ENCODE results near the gene NR1I3.
"Not testable (repeated sequence)": the region's sequence is repeated elsewhere in the genome, so short reads cannot be mapped to it uniquely, and the experiment has no call there.

Gene NR1I3

GRCh38 chr1:161229896-161230295 lies 8.1 kb downstream of the NR1I3 start:
- DNase-seq (ENCODE audit: low read depth, low spot score) = no peak
- H3K36me3 ChIP-seq (ENCODE audit: insufficient read depth, low read length) = peaks cover 16% of the 10 kb centered on the region; the same call in 1 of the 2 replicates
- H3K4me3 ChIP-seq = no peak overlapping the region
- H3K9me3 ChIP-seq (ENCODE audit: low read depth, low read length) = no peaks in the 10 kb centered on the region
- no peak overlapping the region for H3K9ac ChIP-seq (ENCODE audit: insufficient read length)
- no peak overlapping the region for H3K27ac ChIP-seq
- TF ChIP-seq FOXP2 (optimal IDR thresholded peaks at IDR 0.05; ENCODE audit: control extremely low read depth, extremely low read length, insufficient read depth) (no peak), POLR2AphosphoS5 (IDR thresholded peaks at IDR 0.05; ENCODE audit: borderline replicate concordance, low read depth, low read length) (no peak), EZH2 (IDR thresholded peaks at IDR 0.05) (no peak)

GRCh38 chr1:161228032-161228431 lies 10.0 kb downstream of the NR1I3 start:
- Histone ChIP-seq H3K9me3 (ENCODE audit: low read depth, low read length) (no peaks in the 10 kb centered on the region), H3K27ac (peak overlapping the region; percentile 66), H3K9ac (ENCODE audit: insufficient read length) (peak overlapping the region; percentile 46), H3K36me3 (ENCODE audit: insufficient read depth, low read length) (peaks cover 16% of the 10 kb centered on the region; the same call in 1 of the 2 replicates), H3K4me3 (peak overlapping the region; percentile 83)
- no peak for TF ChIP-seq EZH2 (IDR thresholded peaks at IDR 0.05)
- TF ChIP-seq POLR2AphosphoS5 (IDR thresholded peaks at IDR 0.05; ENCODE audit: borderline replicate concordance, low read depth, low read length) = no peak
- TF ChIP-seq FOXP2 (optimal IDR thresholded peaks at IDR 0.05; ENCODE audit: control extremely low read depth, extremely low read length, insufficient read depth) = no peak
- DNase-seq (ENCODE audit: low read depth, low spot score) = no peak

- H3K4me3 ChIP-seq = peak overlapping the region; percentile 83
- H3K27ac ChIP-seq = peak overlapping the region; percentile 66
- no peaks in the 10 kb centered on the region for H3K9me3 ChIP-seq (ENCODE audit: low read depth, low read length)
- peaks cover 16% of the 10 kb centered on the region; the same call in 1 of the 2 replicates for H3K36me3 ChIP-seq (ENCODE audit: insufficient read depth, low read length)
- peak; percentile 79 for DNase-seq (ENCODE audit: low read depth, low spot score)
- peak overlapping the region; percentile 53 for H3K9ac ChIP-seq (ENCODE audit: insufficient read length)
- TF ChIP-seq EZH2 (IDR thresholded peaks at IDR 0.05) (no peak), FOXP2 (optimal IDR thresholded peaks at IDR 0.05; ENCODE audit: control extremely low read depth, extremely low read length, insufficient read depth) (no peak), POLR2AphosphoS5 (IDR thresholded peaks at IDR 0.05; ENCODE audit: borderline replicate concordance, low read depth, low read length) (no peak)
These were observed 10.7 kb downstream of the NR1I3 start for GRCh38 chr1:161227196-161227871.

GRCh38 chr1:161226759-161227158 lies 11.2 kb downstream of the NR1I3 start:
- Histone ChIP-seq H3K36me3 (ENCODE audit: insufficient read depth, low read length) (peaks cover 16% of the 10 kb centered on the region; the same call in 1 of the 2 replicates), H3K4me3 (peak overlapping the region; percentile 83), H3K9me3 (ENCODE audit: low read depth, low read length) (no peaks in the 10 kb centered on the region), H3K27ac (peak overlapping the region; percentile 34), H3K9ac (ENCODE audit: insufficient read length) (peak overlapping the region; percentile 53)
- TF ChIP-seq FOXP2 (optimal IDR thresholded peaks at IDR 0.05; ENCODE audit: control extremely low read depth, extremely low read length, insufficient read depth) = no peak
- TF ChIP-seq EZH2 (IDR thresholded peaks at IDR 0.05) = no peak
- TF ChIP-seq POLR2AphosphoS5 (IDR thresholded peaks at IDR 0.05; ENCODE audit: borderline replicate concordance, low read depth, low read length) = no peak
- DNase-seq (ENCODE audit: low read depth, low spot score) = no peak

- Histone ChIP-seq H3K27ac (no peak overlapping the region), H3K4me3 (peak overlapping the region; percentile 83), H3K9me3 (ENCODE audit: low read depth, low read length) (no peaks in the 10 kb centered on the region), H3K36me3 (ENCODE audit: insufficient read depth, low read length) (peaks cover 16% of the 10 kb centered on the region; the same call in 1 of the 2 replicates), H3K9ac (ENCODE audit: insufficient read length) (peak overlapping the region; percentile 53)
- DNase-seq (ENCODE audit: low read depth, low spot score) = no peak
- TF ChIP-seq POLR2AphosphoS5 (IDR thresholded peaks at IDR 0.05; ENCODE audit: borderline replicate concordance, low read depth, low read length) (no peak), FOXP2 (optimal IDR thresholded peaks at IDR 0.05; ENCODE audit: control extremely low read depth, extremely low read length, insufficient read depth) (no peak), EZH2 (IDR thresholded peaks at IDR 0.05) (no peak)
These were observed 11.7 kb downstream of the NR1I3 start for GRCh38 chr1:161226320-161226711.

GRCh38 chr1:161225534-161226319 lies 12.3 kb downstream of the NR1I3 start, which contains the start of gene TOMM40L:
TOMM40L (plus strand) TSS chr1:161226060; CDS start chr1:161226490, 430 bp downstream.
- H3K27ac ChIP-seq = peak within 1 kb of the TSS; percentile 75
- H3K36me3 ChIP-seq (ENCODE audit: insufficient read depth, low read length) = peaks cover 16% of the 10 kb centered on the region; the same call in 1 of the 2 replicates
- H3K9me3 ChIP-seq (ENCODE audit: low read depth, low read length) = no peaks in the 10 kb centered on the region
- peak within 1 kb of the TSS; percentile 83 for H3K4me3 ChIP-seq
- H3K9ac ChIP-seq (ENCODE audit: insufficient read length) = peak within 1 kb of the TSS; percentile 53
- DNase-seq (ENCODE audit: low read depth, low spot score) = peak; percentile 99
- TF ChIP-seq EZH2 (IDR thresholded peaks at IDR 0.05) (no peak), FOXP2 (optimal IDR thresholded peaks at IDR 0.05; ENCODE audit: control extremely low read depth, extremely low read length, insufficient read depth) (no peak), POLR2AphosphoS5 (IDR thresholded peaks at IDR 0.05; ENCODE audit: borderline replicate concordance, low read depth, low read length) (no peak; the same call in 1 of the 2 replicates)

- no peak for DNase-seq (ENCODE audit: low read depth, low spot score)
- TF ChIP-seq EZH2 (IDR thresholded peaks at IDR 0.05) (no peak), FOXP2 (optimal IDR thresholded peaks at IDR 0.05; ENCODE audit: control extremely low read depth, extremely low read length, insufficient read depth) (no peak), POLR2AphosphoS5 (IDR thresholded peaks at IDR 0.05; ENCODE audit: borderline replicate concordance, low read depth, low read length) (no peak)
- Histone ChIP-seq H3K4me3 (peak overlapping the region; percentile 29), H3K36me3 (ENCODE audit: insufficient read depth, low read length) (peaks cover 16% of the 10 kb centered on the region; the same call in 1 of the 2 replicates), H3K9me3 (ENCODE audit: low read depth, low read length) (no peaks in the 10 kb centered on the region), H3K9ac (ENCODE audit: insufficient read length) (peak overlapping the region; percentile 11), H3K27ac (peak overlapping the region; percentile 75)
These were observed 12.8 kb downstream of the NR1I3 start for GRCh38 chr1:161225178-161225533.

- not testable (repeated sequence) for DNase-seq (ENCODE audit: low read depth, low spot score); H3K9me3 ChIP-seq (ENCODE audit: low read depth, low read length); H3K4me3 ChIP-seq; H3K9ac ChIP-seq (ENCODE audit: insufficient read length); H3K27ac ChIP-seq
- H3K36me3 ChIP-seq (ENCODE audit: insufficient read depth, low read length) = peaks cover 16% of the 10 kb centered on the region; the same call in 1 of the 2 replicates
These were observed 13.3 kb downstream of the NR1I3 start for GRCh38 chr1:161224695-161225087.
